ENCODE results near the gene SLC9A9.

GRCh38 chr3:143502081-143502480 is 346.2 kb downstream of the SLC9A9 start:
- TF ChIP-seq POLR2A (IDR thresholded peaks at IDR 0.05) (no peak), EP300 (IDR thresholded peaks at IDR 0.05) (no peak), CTCF (IDR thresholded peaks at IDR 0.05) (no peak), POLR2AphosphoS5 (IDR thresholded peaks at IDR 0.05) (no peak)

Measured in gastroesophageal sphincter (tissue), 3 donors.